Epithelial cell of proximal tubule (primary cell): ENCODE measurements around the gene POGLUT2. TPM values are rescaled to one million over a fixed set of nuclear protein-coding genes. Genes with fewer than 3 reads are reported as not detected.

Experiments
- DNase-seq: peaks from one replicate; pipeline ENCODE4 v3.0.0-alpha.2; 2011; ENCODE audit warnings: low read depth
- H3K4me3 ChIP-seq: 2 replicates; pipeline ENCODE4 v1.5.1; 2011; ENCODE audit warnings: low read depth, mild to moderate bottlenecking, low read length
- total RNA-seq: library from RNA; depleted of rRNA; stranded (reverse); fragments of >200 nt; gene quantifications from 2 replicates; pipeline ENCODE4 v1.2.3, GENCODE V29; 2015
- TF ChIP-seq, protein P1 (sequence below): conservative IDR thresholded peaks from 2 replicates; pipeline ENCODE4 v1.5.1; 2012; ENCODE audit warnings: low read depth, mild to moderate bottlenecking, low read length

Gene POGLUT2
- total RNA-seq, 1 donor from 2014 or later: 15.4 TPM

DNA sequence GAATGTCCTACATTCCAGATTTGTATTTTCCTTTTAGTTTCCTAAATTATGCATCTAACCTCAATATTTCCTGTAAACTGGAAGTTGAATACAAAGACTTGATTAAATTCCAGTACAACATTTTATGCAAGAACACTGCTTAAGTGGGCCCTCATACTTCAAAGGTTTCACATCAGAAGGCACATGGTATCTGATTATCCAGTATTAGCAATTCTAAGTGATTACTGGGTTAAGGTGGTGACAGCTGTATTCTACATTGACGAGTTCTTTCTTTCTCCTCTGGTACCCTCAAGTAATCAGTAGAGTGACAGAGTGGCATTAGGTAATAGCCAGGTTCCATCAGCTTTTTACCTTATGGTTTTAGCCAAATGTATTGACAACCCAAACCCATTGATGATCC lies 18.5 kb upstream of the POGLUT2 start:
- DNase-seq: no peak
- TF ChIP-seq, protein P1, sequence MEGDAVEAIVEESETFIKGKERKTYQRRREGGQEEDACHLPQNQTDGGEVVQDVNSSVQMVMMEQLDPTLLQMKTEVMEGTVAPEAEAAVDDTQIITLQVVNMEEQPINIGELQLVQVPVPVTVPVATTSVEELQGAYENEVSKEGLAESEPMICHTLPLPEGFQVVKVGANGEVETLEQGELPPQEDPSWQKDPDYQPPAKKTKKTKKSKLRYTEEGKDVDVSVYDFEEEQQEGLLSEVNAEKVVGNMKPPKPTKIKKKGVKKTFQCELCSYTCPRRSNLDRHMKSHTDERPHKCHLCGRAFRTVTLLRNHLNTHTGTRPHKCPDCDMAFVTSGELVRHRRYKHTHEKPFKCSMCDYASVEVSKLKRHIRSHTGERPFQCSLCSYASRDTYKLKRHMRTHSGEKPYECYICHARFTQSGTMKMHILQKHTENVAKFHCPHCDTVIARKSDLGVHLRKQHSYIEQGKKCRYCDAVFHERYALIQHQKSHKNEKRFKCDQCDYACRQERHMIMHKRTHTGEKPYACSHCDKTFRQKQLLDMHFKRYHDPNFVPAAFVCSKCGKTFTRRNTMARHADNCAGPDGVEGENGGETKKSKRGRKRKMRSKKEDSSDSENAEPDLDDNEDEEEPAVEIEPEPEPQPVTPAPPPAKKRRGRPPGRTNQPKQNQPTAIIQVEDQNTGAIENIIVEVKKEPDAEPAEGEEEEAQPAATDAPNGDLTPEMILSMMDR: no peak
- H3K4me3 ChIP-seq: no peak overlapping the region

DNA sequence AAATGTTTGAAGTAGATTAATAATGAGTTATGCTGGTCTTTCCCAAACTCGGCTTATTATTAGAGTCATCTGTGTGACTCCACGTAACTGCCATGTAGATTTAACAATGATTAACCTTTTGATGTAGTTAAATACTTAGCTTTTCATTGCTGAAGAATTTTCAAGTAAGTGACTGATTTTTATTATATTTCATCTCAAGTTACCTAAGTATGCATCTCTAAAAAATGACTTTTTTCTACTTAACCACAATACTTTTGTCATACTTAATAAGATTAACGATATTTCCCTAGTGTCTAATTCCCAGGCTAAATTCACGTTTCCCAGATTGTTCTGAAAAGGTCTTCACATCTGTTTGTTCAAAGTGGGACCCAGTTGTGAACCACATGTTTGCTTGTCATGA lies 17.9 kb upstream of the POGLUT2 start:
- TF ChIP-seq, protein P1: no peak
- DNase-seq: no peak
- no peak overlapping the region for H3K4me3 ChIP-seq

DNA sequence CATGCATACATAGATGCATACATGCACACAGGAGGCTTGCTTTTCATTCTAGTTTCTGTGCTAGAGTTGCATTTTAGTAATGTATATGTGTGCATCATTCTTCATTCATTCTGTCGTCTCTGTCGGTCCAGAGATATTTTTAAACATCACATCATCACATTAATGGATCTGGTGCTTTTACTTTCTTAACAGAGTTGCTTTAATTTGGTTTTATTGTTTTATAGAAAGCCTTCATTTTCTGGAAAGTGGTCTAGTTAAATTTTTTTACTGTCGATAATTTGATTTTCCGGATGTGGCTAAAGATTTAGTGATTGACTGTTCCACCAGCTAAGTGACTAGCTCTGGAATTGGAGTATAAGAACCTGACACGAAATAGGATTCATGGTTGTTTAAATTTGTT lies 17.0 kb upstream of the POGLUT2 start:
- TF ChIP-seq, protein P1: no peak
- H3K4me3 ChIP-seq: no peak overlapping the region
- no peak for DNase-seq

DNA sequence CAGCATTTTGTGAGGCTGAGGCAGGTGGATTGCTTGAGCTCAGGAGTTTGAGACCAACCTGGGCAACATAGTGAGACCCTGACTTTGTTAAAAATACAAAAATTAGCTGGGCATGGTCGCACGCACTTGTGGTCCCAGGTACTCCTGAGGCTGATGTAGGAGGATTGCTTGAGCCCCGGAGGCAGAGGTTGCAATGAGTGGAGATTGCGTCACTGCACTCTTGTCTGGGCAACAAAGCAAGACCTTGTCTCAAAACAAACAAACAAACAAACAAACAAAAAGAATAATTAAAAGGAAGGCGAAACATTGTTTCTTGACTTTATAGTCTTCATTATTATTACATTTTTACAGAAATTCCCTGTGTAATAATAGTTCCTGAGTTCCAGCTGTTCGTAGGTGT lies 16.0 kb upstream of the POGLUT2 start:
- no peak overlapping the region for H3K4me3 ChIP-seq
- DNase-seq: no peak
- TF ChIP-seq, protein P1: no peak

DNA sequence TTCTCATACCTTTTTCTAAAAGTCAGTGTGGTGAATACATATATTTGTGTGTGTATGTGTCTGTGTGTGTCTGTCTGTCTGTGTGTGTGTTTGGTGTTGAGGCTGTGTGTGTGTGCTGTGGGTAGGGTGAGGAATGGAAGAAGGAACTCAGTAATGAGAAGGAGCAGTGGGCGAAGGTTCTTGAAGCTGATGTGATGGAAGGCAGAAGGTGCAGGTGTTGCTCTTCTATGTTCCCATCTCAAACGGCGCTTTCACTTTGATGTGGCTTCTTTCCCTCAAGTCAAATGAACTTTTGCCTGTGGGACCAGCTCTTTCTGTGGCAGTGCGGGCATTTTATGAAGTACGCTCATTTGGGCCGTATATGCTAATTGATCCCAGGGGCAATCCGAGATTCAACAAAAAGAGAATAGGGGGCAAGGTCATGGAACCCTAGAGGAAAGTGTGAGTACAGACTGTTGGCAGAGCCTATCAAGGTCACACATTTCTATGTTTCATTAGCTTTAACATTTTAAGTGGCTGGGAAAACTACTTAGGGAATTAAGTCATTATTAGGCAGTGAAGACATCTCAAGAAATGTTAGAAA lies 15.3 kb upstream of the POGLUT2 start:
- TF ChIP-seq, protein P1: no peak

DNA sequence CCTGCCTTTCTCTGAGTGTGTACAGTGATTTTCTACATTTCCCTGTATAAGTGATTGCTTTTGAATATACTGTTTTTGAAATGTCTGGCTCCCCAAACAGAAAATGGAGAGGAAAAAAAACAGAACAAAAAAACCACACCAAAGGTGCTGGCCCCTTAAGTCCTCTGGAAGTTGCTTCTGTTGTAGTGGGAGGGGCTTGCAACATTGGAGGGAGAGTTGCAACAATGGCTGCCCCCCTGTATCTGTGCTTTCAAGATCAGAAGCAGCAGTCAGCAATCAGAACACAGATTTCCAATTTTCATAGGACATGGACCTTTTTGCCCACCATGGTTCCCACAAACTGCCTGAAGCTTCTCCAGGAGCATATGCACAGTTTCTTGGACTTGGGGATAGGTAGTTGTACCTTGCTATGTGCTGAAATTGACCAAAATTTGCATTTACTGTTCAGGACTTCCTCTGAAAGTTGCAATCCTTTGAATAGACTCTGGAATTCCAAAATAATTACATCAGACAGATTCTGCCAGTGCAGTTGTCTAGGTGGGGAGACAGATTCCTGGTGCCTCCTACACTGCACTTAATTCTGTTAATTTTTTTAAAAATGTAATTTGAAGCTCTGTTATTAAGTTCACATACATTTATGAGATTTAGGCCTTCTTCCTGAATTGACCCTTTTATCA lies 14.0 kb upstream of the POGLUT2 start:
- no peak for DNase-seq
- TF ChIP-seq, protein P1: no peak
- H3K4me3 ChIP-seq: peak overlapping the region; percentile 3

More for the DNA sequence above, 15.3 kb upstream of the POGLUT2 start:
- DNase-seq: no peak
- no peak overlapping the region for H3K4me3 ChIP-seq

DNA sequence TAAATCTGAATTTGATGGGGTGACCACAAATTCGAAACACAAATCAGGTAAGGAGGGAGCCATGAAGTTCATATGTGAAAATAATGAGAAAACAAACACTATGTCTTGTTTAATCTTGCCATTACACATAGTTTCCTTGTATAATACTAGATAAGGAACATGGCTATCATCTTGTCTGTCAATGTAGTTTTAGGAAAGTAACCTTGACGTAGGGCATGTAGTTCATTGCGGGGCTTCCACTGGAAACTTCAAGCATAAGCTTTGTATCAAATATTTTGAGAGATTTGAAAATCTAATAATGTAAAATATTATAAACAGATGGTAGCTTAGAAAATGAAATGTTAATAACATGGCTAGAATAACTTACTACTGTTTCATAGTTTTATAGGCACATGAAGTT lies 8.9 kb upstream of the POGLUT2 start:
- no peak for DNase-seq
- TF ChIP-seq, protein P1: no peak
- no peak overlapping the region for H3K4me3 ChIP-seq
